ENCODE measurements around the gene BRAP. TPM values are rescaled to one million over a fixed set of nuclear protein-coding genes. Genes with fewer than 3 reads are reported as not detected.
"Not testable (repeated sequence)": the region's sequence is repeated elsewhere in the genome, so short reads cannot be mapped to it uniquely, and the experiment has no call there.

Gene BRAP
- total RNA-seq, 4 donors from 2014 or later: 21.7 to 26.5 (median 23.1) TPM

GRCh38 chr12:111728795-111729194 is 43.0 kb upstream of the BRAP start:
- Histone ChIP-seq H3K36me3 (peaks cover 0 to 93% of the 10 kb centered on the region in 2 donors), H3K27ac (no peak overlapping the region), H3K9me3 (no peaks in the 10 kb centered on the region), H3K4me3 (no peak overlapping the region), H3K4me1 (no peaks in the 10 kb centered on the region), H3K27me3 (no peaks in the 10 kb centered on the region)
- no peak for TF ChIP-seq POLR2AphosphoS5 (IDR thresholded peaks at IDR 0.05)
- TF ChIP-seq EP300 (IDR thresholded peaks at IDR 0.05): no peak
- TF ChIP-seq POLR2A (IDR thresholded peaks at IDR 0.05): no peak
- TF ChIP-seq, protein P1, sequence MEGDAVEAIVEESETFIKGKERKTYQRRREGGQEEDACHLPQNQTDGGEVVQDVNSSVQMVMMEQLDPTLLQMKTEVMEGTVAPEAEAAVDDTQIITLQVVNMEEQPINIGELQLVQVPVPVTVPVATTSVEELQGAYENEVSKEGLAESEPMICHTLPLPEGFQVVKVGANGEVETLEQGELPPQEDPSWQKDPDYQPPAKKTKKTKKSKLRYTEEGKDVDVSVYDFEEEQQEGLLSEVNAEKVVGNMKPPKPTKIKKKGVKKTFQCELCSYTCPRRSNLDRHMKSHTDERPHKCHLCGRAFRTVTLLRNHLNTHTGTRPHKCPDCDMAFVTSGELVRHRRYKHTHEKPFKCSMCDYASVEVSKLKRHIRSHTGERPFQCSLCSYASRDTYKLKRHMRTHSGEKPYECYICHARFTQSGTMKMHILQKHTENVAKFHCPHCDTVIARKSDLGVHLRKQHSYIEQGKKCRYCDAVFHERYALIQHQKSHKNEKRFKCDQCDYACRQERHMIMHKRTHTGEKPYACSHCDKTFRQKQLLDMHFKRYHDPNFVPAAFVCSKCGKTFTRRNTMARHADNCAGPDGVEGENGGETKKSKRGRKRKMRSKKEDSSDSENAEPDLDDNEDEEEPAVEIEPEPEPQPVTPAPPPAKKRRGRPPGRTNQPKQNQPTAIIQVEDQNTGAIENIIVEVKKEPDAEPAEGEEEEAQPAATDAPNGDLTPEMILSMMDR (IDR thresholded peaks at IDR 0.05): no peak
- ATAC-seq: no peak
- WGBS, 2 donors (ENCODE audit: low coverage in 1 of 2): 94 to 100% methylated on average over 1 to 2 of the region's 2 CpGs

GRCh38 chr12:111723646-111724360 is 38.0 kb upstream of the BRAP start:
- not testable (repeated sequence) for H3K4me1 ChIP-seq, H3K9me3 ChIP-seq, ATAC-seq, H3K4me3 ChIP-seq, H3K27ac ChIP-seq, H3K27me3 ChIP-seq
- no CpG with 5 or more reads among the region's 46 CpGs for WGBS, 2 donors (ENCODE audit: low coverage in 1 of 2)
- peaks cover 0 to 87% of the 10 kb centered on the region in 2 donors for H3K36me3 ChIP-seq

GRCh38 chr12:111720457-111720856 is 34.7 kb upstream of the BRAP start:
- no peak for ATAC-seq
- 92 to 100% methylated on average over 3 of the region's 6 CpGs for WGBS, 2 donors (ENCODE audit: low coverage in 1 of 2)
- TF ChIP-seq POLR2A (IDR thresholded peaks at IDR 0.05) (no peak), EP300 (IDR thresholded peaks at IDR 0.05) (no peak), POLR2AphosphoS5 (IDR thresholded peaks at IDR 0.05) (no peak)
- TF ChIP-seq, protein P1 (IDR thresholded peaks at IDR 0.05): no peak

DNA sequence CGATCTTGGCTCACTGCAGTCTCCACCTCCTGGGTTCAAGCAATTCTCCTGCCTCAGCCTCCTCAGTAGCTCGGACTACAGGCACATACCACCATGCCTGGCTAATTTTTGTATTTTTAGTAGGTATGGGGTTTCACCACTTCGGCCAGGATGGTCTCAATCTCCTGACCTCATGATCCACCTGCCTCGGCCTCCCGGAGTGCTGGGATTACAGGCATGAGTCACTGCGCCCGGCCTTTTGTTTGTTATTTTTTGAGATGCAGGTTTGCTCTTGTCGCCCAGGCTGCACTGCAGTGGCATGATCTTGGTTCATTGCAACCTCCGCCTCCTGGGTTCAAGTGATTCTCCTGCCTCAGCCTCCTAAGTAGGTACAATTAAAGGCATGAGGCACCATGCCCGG is 33.6 kb upstream of the BRAP start:
- H3K9me3 ChIP-seq, ATAC-seq, H3K27ac ChIP-seq, H3K4me3 ChIP-seq, H3K27me3 ChIP-seq: not testable (repeated sequence)
- peaks cover 0 to 89% of the 10 kb centered on the region in 2 donors for H3K36me3 ChIP-seq
- peaks cover 0 to 15% (median 0%) of the 10 kb centered on the region in 3 donors for H3K4me1 ChIP-seq
- 83 to 100% methylated on average over 9 to 10 of the region's 10 CpGs for WGBS, 2 donors (ENCODE audit: low coverage in 1 of 2)

More at GRCh38 chr12:111720457-111720856, 34.7 kb upstream of the BRAP start:
- Histone ChIP-seq H3K27ac (no peak overlapping the region), H3K4me1 (peaks cover 0 to 7% (median 0%) of the 10 kb centered on the region in 3 donors), H3K9me3 (no peaks in the 10 kb centered on the region), H3K4me3 (no peak overlapping the region), H3K36me3 (peaks cover 0 to 86% of the 10 kb centered on the region in 2 donors), H3K27me3 (no peaks in the 10 kb centered on the region)

- peaks cover 0 to 97% of the 10 kb centered on the region in 2 donors for H3K36me3 ChIP-seq
- H3K4me3 ChIP-seq: no peak overlapping the region
- WGBS, 2 donors (ENCODE audit: low coverage in 1 of 2): 30 to 50% methylated on average over 2 to 4 of the region's 4 CpGs
- peak overlapping the region in 3 of 4 donors; percentile 48 to 67 (median 67) for H3K27ac ChIP-seq
- H3K4me1 ChIP-seq: peaks cover 0 to 15% (median 0%) of the 10 kb centered on the region in 3 donors
- TF ChIP-seq EP300 (IDR thresholded peaks at IDR 0.05) (no peak), POLR2AphosphoS5 (IDR thresholded peaks at IDR 0.05) (peak; percentile 16), POLR2A (IDR thresholded peaks at IDR 0.05) (no peak)
- TF ChIP-seq, protein P1 (IDR thresholded peaks at IDR 0.05): no peak
- H3K9me3 ChIP-seq: no peaks in the 10 kb centered on the region
- no peak for ATAC-seq
- no peaks in the 10 kb centered on the region for H3K27me3 ChIP-seq
These were observed 29.5 kb upstream of the BRAP start for GRCh38 chr12:111715279-111715678.

GRCh38 chr12:111706145-111706544 is 20.4 kb upstream of the BRAP start:
- ATAC-seq: no peak
- H3K27me3 ChIP-seq: no peaks in the 10 kb centered on the region
- TF ChIP-seq, protein P1 (IDR thresholded peaks at IDR 0.05): no peak
- TF ChIP-seq POLR2AphosphoS5 (IDR thresholded peaks at IDR 0.05) (no peak), EP300 (IDR thresholded peaks at IDR 0.05) (no peak), POLR2A (IDR thresholded peaks at IDR 0.05) (no peak)
- H3K4me1 ChIP-seq: no peaks in the 10 kb centered on the region
- peaks cover 0 to 94% of the 10 kb centered on the region in 2 donors for H3K36me3 ChIP-seq
- H3K4me3 ChIP-seq: no peak overlapping the region
- no peak overlapping the region for H3K27ac ChIP-seq
- WGBS, 2 donors (ENCODE audit: low coverage in 1 of 2): 82 to 83% methylated on average over 4 to 6 of the region's 6 CpGs
- no peaks in the 10 kb centered on the region for H3K9me3 ChIP-seq
